ENCODE data around the gene MAPKAP1. TPM values are rescaled to one million over a fixed set of nuclear protein-coding genes. Genes with fewer than 3 reads are reported as not detected.

Gene MAPKAP1
- polyA plus RNA-seq, 1 donor (not counting 4 experiments of a cell fraction or from before 2014, with no cell fraction given): 129 TPM

DNA sequence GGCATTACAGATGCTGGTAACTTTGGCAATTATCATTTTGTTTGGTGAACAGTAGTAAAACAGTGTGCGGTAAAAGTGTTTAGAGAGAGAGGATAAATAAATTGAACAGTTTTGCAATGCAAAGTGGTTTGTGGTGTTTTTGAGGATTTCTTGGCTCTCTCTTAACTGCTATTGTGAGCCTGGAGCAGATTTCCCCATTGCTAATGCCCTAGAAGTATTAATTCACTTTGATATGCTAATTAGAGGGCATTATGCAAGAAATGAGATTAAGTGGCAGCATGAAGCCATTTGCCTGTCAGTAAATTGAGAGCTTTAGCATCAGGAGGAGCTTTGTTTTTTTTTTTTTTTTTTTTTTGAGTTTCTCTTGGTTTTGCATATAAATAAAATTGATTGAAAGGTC is 48.3 kb upstream of the MAPKAP1 start:
- TF ChIP-seq EZH2 (IDR thresholded peaks at IDR 0.05; ENCODE audit: low read length) (no peak), CTCF (optimal IDR thresholded peaks at IDR 0.05 in 1 of 3, IDR thresholded peaks at IDR 0.05 in 1 of 3, conservative IDR thresholded peaks at IDR 0.05 in 1 of 3; ENCODE audit: extremely low read depth in 1 of 3, insufficient read depth in 2 of 3, low read length in 3 of 3) (no peak)
- DNase-seq (ENCODE audit: low read depth, low spot score): no peak
- Histone ChIP-seq H3K79me2 (ENCODE audit: control insufficient read depth, insufficient read depth, low read length) (peaks cover 74% of the 10 kb centered on the region), H3K27ac (ENCODE audit: control insufficient read depth, insufficient read depth, low read length) (no peak overlapping the region), H3K4me2 (ENCODE audit: control insufficient read depth, extremely low read depth, insufficient read depth, low read depth, low read length) (no peak overlapping the region), H3K27me3 (ENCODE audit: control insufficient read depth, extremely low read depth, insufficient read depth, low read length) (no peaks in the 10 kb centered on the region), H3K4me1 (ENCODE audit: control insufficient read depth, extremely low read depth, insufficient read depth, low read length) (peaks cover 21% of the 10 kb centered on the region), H3K9me3 (ENCODE audit: control insufficient read depth, low read depth, low read length) (no peaks in the 10 kb centered on the region), H2AFZ (ENCODE audit: control insufficient read depth, low read length) (no peak overlapping the region), H3K9ac (ENCODE audit: control insufficient read depth, extremely low read depth, insufficient read depth, low read length) (no peak overlapping the region), H3K9me1 (ENCODE audit: control insufficient read depth, extremely low read depth, insufficient read depth, low read length) (no peaks in the 10 kb centered on the region), H3K36me3 (ENCODE audit: control insufficient read depth in 2 of 2, extremely low read depth in 1 of 2, insufficient read depth in 2 of 2, low read length in 2 of 2) (peaks cover 0 to 5% of the 10 kb centered on the region in 2 experiments), H4K20me1 (ENCODE audit: control insufficient read depth, extremely low read depth, insufficient read depth, low read length) (no peaks in the 10 kb centered on the region), H3K4me3 (ENCODE audit: control insufficient read depth in 2 of 3, extremely low read depth in 1 of 3, insufficient read depth in 2 of 3, low read depth in 1 of 3, low read length in 3 of 3) (no peak overlapping the region)
- FAIRE-seq: no peak
- dilution Hi-C loops (cut with MboI; ENCODE audit: extremely low pct_ligation_motif_present, low sequenced_read_pairs): no loop called here

DNA sequence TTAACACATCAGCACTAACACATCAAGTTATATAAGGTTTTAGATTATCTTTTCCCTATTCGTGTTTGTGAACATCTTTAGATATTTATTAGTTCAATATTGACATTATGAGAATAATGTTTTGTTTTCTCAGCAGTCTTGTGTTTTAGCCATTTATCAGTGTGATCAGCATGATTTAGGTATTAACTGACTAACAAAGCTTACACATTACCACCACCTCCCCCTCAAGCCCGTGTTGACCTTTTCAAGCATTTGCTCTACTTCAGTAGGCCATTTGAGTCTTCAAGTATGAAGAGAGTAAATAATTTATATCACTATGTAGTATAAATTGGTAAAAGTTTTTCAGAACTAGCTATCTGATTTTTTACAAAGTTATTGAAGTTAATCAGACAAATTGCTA is 47.1 kb upstream of the MAPKAP1 start:
- FAIRE-seq (no peak), DNase-seq (ENCODE audit: low read depth, low spot score) (no peak)
- Histone ChIP-seq H3K79me2 (ENCODE audit: control insufficient read depth, insufficient read depth, low read length) (peaks cover 78% of the 10 kb centered on the region), H3K27me3 (ENCODE audit: control insufficient read depth, extremely low read depth, insufficient read depth, low read length) (no peaks in the 10 kb centered on the region), H3K4me1 (ENCODE audit: control insufficient read depth, extremely low read depth, insufficient read depth, low read length) (peaks cover 31% of the 10 kb centered on the region), H3K9ac (ENCODE audit: control insufficient read depth, extremely low read depth, insufficient read depth, low read length) (no peak overlapping the region), H3K4me2 (ENCODE audit: control insufficient read depth, extremely low read depth, insufficient read depth, low read depth, low read length) (no peak overlapping the region), H3K9me1 (ENCODE audit: control insufficient read depth, extremely low read depth, insufficient read depth, low read length) (no peaks in the 10 kb centered on the region), H3K4me3 (ENCODE audit: control insufficient read depth in 2 of 3, extremely low read depth in 1 of 3, insufficient read depth in 2 of 3, low read depth in 1 of 3, low read length in 3 of 3) (no peak overlapping the region), H3K36me3 (ENCODE audit: control insufficient read depth in 2 of 2, extremely low read depth in 1 of 2, insufficient read depth in 2 of 2, low read length in 2 of 2) (peaks cover 0 to 6% of the 10 kb centered on the region in 2 experiments), H3K27ac (ENCODE audit: control insufficient read depth, insufficient read depth, low read length) (no peak overlapping the region), H2AFZ (ENCODE audit: control insufficient read depth, low read length) (no peak overlapping the region), H4K20me1 (ENCODE audit: control insufficient read depth, extremely low read depth, insufficient read depth, low read length) (no peaks in the 10 kb centered on the region), H3K9me3 (ENCODE audit: control insufficient read depth, low read depth, low read length) (no peaks in the 10 kb centered on the region)
- no peak for TF ChIP-seq EZH2 (IDR thresholded peaks at IDR 0.05; ENCODE audit: low read length)
- TF ChIP-seq CTCF (optimal IDR thresholded peaks at IDR 0.05 in 1 of 3, IDR thresholded peaks at IDR 0.05 in 1 of 3, conservative IDR thresholded peaks at IDR 0.05 in 1 of 3; ENCODE audit: extremely low read depth in 1 of 3, insufficient read depth in 2 of 3, low read length in 3 of 3): no peak
- dilution Hi-C loops (cut with MboI; ENCODE audit: extremely low pct_ligation_motif_present, low sequenced_read_pairs): no loop called here

All from keratinocyte (primary cell).